Left forelimb (tissue), 1 donor: ENCODE data around the gene ZNF335.
"Not testable (repeated sequence)": the region's sequence is repeated elsewhere in the genome, so short reads cannot be mapped to it uniquely, and the experiment has no call there.

Experiments used
- DNase-seq: peaks from one replicate; pipeline ENCODE4 v3.0.0-alpha.2; 2018; ENCODE audit warnings: low spot score

The ZNF335 gene

DNA sequence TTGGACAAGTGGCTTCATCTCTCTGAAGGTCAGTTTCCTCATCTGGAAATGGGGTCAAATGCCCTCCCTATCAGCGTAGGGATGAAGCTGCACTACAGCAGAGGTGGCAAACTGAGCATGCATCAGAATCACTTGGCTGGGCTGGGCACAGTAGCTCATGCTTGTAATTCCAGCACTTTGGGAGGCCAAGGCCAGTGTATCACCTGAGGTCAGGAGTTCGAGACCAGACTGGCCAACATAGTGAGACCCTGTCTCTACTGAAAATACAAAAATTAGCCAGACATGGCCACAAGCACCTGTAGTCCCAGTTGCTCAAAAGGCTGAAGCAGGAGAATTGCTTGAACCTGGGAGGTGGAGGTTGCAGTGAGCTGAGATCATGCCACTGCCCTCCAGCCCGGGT is 30.0 kb upstream of the ZNF335 start:
- DNase-seq: peak; percentile 12

GRCh38 chr20:46001498-46001897 is 29.5 kb upstream of the ZNF335 start:
- DNase-seq: peak; percentile 12

- peak; percentile 52 for DNase-seq
Observed at GRCh38 chr20:46000262-46000996, 28.4 kb upstream of the ZNF335 start.

GRCh38 chr20:45999557-46000261 is 27.7 kb upstream of the ZNF335 start:
- peak; percentile 17 for DNase-seq

GRCh38 chr20:45998761-45999160 is 26.8 kb upstream of the ZNF335 start:
- peak; percentile 37 for DNase-seq

DNA sequence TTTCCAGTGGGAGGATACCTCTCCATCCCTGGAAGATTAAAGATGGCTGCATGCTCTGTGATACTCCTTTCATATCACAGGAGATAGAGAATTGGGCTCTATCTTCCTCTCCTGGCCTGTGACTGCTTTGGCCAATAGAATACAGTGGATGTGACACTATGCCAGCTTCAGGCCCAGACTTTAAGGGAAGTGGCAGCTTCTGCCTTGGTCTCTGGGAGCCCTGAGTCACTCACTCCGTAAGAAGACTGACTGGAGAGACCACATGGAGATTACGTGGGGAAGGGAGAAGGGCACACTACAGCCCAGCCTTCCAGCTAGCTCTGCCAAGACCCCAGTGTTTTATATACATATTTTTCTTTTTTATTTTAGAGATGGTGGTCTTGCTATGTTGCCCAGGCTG is 26.3 kb upstream of the ZNF335 start:
- peak; percentile 11 for DNase-seq

DNA sequence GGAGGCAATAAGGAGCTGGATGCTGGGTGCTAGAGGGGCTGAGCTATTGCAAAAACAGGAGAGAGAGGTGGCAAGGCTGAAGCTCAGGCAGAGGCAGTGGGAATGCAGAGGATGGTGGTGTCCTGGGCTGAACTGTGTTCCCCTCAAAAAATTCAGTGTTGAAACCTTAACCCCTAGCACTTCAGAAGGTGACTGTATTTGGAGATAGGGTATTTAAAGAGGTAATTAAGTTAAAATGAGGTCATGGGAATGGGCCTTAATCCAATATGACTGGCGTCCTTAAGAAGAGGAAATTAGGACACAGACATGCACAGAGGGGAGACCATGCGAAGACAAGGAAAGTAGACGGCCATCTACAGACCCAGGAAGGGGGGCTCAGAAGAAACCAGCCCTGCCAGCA is 25.2 kb upstream of the ZNF335 start:
- DNase-seq: no peak

DNA sequence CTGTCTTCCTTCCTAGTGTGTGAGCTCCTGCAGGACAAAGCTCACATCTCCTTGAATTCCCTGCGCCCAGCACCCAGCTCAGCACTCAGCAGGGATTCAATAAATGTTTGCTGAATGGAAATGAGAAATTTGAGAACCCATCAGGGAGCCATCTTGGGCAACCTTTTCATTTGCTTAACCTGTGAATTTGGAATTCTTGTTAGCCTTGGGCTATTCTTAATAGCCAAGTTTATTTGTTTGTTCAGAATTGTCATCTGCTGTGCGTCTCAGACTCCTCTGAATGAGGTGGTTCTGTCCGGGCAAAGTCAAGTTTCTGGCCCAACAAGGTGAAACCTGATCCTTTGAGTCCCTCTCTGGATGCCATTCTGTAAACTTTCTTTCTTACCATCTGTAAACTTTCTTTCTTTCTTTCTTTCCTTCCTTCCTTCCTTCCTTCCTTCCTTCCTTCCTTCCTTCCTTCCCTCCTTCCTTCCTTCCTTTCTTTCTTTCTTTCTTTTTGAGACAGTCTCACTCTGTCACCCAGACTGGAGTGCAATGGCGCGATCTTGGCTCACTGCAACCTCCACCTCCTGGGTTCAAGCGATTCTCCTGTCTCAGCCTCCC is 23.6 kb upstream of the ZNF335 start:
- DNase-seq: not testable (repeated sequence)

GRCh38 chr20:45994761-45995493 is 22.9 kb upstream of the ZNF335 start:
- peak; percentile 40 for DNase-seq

DNA sequence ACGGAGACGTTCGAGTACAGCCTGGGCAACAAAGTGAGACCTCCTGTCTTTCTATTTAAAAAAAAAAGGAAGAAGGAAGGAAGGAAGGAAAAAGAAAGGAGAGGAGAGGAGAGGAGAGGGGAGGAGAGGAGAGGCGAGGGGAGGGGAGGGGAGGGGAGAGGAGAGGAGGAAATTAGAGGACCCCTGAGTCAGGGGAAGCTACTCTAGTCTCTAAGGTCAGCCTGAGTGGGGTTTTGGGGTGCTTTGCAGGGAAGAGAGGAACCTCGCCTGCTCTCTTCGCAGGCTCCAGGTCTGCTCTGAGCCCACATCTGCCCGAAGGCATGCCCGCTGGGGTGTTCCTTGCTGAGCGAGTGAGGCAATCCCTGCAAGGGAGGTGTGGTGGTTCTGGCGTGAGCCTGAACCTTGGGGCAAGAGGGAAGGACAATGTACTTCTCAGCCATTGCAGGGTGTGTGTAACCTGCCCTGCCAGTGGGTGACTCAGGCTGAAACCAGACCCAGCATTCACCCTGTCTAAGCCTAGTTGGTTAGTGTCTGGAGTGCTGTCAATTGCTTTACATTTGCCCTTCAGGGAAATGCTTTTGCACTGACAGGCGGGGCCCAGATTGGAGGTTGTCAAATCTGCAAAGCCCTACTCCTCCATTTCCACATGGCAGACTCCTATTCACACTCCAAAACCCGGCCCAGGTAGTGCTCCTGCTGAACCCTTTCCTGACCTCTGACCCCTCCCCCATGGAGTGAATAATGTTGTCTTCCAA is 21.4 kb upstream of the ZNF335 start:
- peak; percentile 42 for DNase-seq

DNA sequence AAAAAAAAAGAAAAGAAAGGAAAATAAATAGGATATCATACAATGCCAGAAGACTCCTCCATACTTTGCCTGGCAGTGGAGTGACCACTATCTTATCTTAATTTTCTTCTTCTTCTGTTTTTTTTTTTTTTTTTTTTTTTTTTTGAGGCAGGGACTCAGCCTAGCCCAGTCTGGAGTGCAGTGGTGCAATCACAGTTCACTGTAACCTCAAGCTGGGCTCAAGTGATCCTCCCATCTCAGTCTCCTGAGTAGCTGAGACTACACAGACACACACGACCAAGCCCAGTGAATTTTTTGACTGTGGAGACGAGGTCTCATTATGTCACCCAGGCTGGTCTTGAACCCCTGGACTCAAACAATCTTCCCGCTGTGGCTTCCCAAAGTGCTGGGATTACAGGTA is 19.6 kb upstream of the ZNF335 start:
- DNase-seq: peak; percentile 28

DNA sequence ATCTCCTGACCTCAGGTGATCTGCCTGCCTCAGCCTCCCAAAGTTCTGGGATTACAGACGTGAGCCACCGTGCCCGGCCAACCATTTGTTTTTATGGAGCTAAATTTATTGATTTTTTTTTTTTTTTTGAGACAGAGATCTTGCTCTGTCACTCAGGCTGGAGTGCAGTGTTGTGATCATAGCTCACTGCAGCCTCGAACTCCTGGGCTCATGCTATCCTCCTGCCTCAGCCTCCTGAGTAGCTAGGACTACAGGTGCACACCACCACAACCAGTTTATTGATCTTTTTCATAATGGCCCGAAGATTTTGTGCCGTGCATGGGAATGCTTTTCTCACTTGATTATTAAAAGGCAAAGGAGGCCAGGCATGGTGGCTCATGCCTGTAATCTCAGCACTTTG is 16.8 kb upstream of the ZNF335 start:
- not testable (repeated sequence) for DNase-seq

DNA sequence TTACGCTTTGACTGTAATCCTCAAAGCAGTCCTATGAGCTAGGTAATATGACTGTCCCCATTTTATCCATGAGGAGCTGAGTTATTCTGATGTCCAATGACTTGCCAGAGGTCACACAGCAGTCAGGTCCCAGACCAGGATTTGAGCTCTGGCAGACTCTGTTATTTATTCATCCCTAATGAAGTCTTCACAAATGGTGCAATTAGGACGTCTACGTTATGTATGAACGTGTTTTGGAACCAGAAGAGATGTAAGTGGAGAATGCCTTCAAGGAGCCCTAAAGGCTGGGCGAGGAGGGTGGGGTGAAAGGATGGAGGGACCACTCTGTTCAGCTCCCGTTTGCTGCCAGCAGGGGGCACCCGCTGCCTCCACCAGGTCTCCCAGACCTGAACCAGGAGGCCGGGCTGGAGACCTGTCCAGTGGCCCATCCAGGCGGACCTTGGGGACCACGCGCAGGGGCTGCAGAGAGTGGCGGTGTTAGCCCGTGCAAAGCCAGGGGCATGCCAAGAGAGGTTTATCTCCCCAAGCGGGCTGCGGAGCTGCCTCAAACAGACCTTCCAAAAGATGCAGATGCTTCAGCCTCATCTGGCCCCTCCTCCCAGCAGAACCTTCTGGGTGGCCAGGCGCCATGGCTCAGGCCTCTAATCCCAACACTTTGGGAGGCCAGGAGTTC is 15.2 kb upstream of the ZNF335 start:
- DNase-seq: peak; percentile 78

DNA sequence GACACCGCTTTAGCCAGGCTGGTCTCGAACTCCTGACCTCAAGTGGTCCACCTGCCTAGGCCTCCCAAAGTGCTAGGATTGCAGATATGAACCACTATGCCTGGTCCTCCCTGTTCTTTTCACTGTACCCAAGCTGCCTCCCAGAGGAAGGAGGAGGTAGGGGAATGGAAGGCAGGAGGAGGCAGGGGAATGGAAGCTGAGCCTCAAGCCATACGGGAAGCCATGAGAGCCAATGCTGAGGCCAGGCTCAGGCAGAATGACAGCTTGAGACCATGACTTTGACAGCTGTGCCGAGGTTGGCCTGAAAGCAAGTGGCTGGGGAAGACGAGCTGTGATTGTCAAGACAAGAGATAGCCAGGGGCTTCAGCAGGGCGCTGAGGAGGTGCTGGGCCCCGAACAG is 13.6 kb upstream of the ZNF335 start:
- DNase-seq: peak; percentile 49

- DNase-seq: peak; percentile 11
Observed at GRCh38 chr20:45983279-45983743, 11.3 kb upstream of the ZNF335 start.

DNA sequence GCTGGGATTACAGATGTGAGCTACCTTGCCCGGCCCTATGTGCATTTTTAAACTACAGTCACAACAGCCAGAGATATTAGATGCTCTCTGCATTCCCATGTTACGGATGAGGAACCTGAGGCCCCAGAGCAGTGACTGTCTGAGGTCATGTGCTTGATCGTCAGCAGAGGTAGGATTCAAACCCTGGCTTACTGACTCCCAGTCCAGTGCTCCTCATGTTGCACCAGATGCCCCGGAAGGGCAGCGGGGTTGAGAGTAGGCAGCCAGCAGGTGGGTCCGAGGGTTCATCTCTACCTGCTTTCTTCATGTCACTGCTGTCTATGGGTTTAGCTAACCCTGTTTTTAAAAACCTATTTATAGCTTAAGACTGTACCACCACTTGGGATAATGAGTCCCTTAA is 9.3 kb upstream of the ZNF335 start:
- peak; percentile 20 for DNase-seq

DNA sequence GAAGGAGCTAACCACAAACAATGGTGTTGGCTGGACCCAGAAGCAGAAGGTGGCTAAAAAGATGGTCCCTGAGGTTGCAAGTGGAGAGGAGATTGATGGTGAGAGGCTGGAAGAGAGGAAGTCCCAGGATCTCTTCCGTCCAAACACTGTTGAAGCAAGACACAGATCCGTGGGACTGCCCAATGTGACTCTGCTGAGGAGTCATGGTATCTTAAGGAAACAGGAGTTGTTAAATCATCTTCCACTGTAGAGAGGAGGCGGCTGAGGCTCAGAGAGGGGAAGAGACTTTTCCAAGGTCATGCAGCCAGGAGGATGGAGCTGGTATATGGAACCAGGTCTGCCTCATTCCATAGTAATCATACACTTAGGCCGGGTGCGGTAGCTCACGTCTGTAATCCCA is 4.1 kb upstream of the ZNF335 start:
- no peak for DNase-seq

- DNase-seq: no peak
Observed at GRCh38 chr20:45975686-45976085, 3.7 kb upstream of the ZNF335 start.

DNA sequence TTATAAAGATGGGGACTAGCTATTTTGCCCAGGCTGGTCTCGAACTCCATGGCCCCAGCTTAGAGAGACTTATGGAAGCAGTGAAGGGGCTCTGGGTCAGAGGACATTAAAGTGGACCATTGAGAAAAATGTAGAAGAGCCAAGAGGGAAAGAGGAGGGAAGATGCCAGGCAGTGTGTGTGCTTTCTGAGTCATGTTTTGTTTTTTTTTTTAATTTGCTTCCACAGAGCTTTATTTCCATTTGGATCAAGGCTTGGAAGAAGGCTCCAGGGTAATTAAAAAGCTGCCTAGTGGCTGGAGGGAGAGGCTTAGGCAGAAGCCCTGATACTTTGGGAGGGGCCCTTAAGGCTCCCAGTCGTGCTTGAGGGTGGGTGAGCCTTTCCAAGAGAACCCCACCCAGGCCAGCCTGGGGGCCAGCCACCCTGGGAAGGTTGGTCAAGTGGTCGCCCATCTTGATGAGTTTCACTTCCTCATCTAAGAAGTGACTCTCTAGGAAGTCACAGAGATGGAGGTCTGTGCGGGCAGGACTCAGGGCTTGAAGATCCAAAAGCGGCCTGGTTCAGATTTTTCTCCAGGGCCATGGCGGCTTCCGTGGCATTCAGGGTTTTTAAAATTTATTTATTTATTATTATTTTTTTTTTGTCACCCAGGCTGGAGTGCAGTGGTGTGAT is 3.0 kb upstream of the ZNF335 start:
- no peak for DNase-seq

- DNase-seq: no peak
Observed at GRCh38 chr20:45972500-45973183, 639 bp upstream of the ZNF335 start.
